Endothelial cell of umbilical vein (primary cell): Measurements from ENCODE around the gene PBX2. TPM values are rescaled to one million over a fixed set of nuclear protein-coding genes. Genes with fewer than 3 reads are reported as not detected.

Source experiments
- BruUV-seq: library from RNA; stranded (reverse); fragments of 400-500 nt; replicated peaks from 2 replicates; lab custom pipeline; 2021; lab: Mats Ljungman, UMichigan
- CTCF ChIA-PET: fragments of 300-600, 350-600 bp; sonication (Branson Sonifier 250); formaldehyde crosslinking; loops from one replicate; lab custom pipeline; 2021; ENCODE audit warnings: antibody characterized with exemption, inconsistent platforms; lab: Charles Lee
- POLR2A ChIA-PET: fragments of 300-600, 350-600 bp; sonication (Branson Sonifier 250); formaldehyde crosslinking; loops from one replicate; lab custom pipeline; 2021; ENCODE audit warnings: antibody characterized with exemption, inconsistent platforms; lab: Charles Lee
- DNase-seq: peaks from one replicate; pipeline ENCODE4 v3.0.0-alpha.2; 2011; ENCODE audit warnings: low read depth, low spot score
- FAIRE-seq: peaks from 2 replicates; lab custom pipeline; 2011; peaks lifted over from hg19 to GRCh38; lab: Jason Lieb, UNC
- H2AFZ ChIP-seq: 2 replicates; pipeline ENCODE4 v1.6.0; 2012; ENCODE audit warnings: low read depth, low read length, control low read depth, inconsistent platforms
- H3K27ac ChIP-seq: 2 replicates; pipeline ENCODE4 v1.5.1; 2011; ENCODE audit warnings: low read depth, mild to moderate bottlenecking, control low read depth, low read length, moderate library complexity; ENCODE audit not compliant: insufficient read depth
- H3K27me3 ChIP-seq, 2 experiments: 2 replicates each; pipeline versions ENCODE4 v1.6.0 to v1.6.1; 2011; ENCODE audit warnings: low read length in 2 of 2, mixed read lengths in 1 of 2; ENCODE audit not compliant: control insufficient read depth in 2 of 2, insufficient read depth in 2 of 2
- H3K36me3 ChIP-seq, 2 experiments: 2 replicates in 1 of 2; 3 replicates in 1 of 2; pipeline ENCODE4 v1.5.1; 2011; ENCODE audit warnings: low read length in 2 of 2, mild to moderate bottlenecking in 1 of 2, moderate library complexity in 1 of 2; ENCODE audit not compliant: control insufficient read depth in 2 of 2, insufficient read depth in 2 of 2; ENCODE audit errors: extremely low read depth in 1 of 2
- H3K4me1 ChIP-seq: 3 replicates; pipeline ENCODE4 v1.5.1; 2011; ENCODE audit warnings: mild to moderate bottlenecking, low read length; ENCODE audit not compliant: control insufficient read depth, insufficient read depth; ENCODE audit errors: extremely low read depth
- H3K4me2 ChIP-seq: 2 replicates; pipeline ENCODE4 v1.6.1; 2011; ENCODE audit warnings: low read length, control low read depth, mixed read lengths; ENCODE audit not compliant: insufficient read depth
- H3K4me3 ChIP-seq, 3 experiments: fragments of 200-600 bp in 1 of 3; sonication (generic), shearing (Covaris generic) in 1 of 3; replicated peaks in 1 of 3; 2 replicates each; pipeline ENCODE4 v1.5.1; 2011 to 2016; ENCODE audit warnings: control low read depth in 3 of 3, low read length in 3 of 3, mild to moderate bottlenecking in 2 of 3, inconsistent platforms in 1 of 3, low read depth in 1 of 3, moderate library complexity in 1 of 3; ENCODE audit not compliant: insufficient read depth in 1 of 3
- H3K79me2 ChIP-seq: 2 replicates; pipeline ENCODE4 v1.6.0; 2012; ENCODE audit warnings: low read length, inconsistent platforms; ENCODE audit not compliant: control insufficient read depth, insufficient read depth
- H3K9ac ChIP-seq: replicated peaks from 2 replicates; pipeline ENCODE3; 2011; ENCODE audit warnings: low read length, control low read depth; ENCODE audit not compliant: insufficient read depth; ENCODE audit errors: extremely low read depth
- H3K9me1 ChIP-seq: replicated peaks from 3 replicates; pipeline ENCODE4 v1.6.0; 2011; ENCODE audit warnings: mild to moderate bottlenecking, low read length; ENCODE audit not compliant: control insufficient read depth, insufficient read depth; ENCODE audit errors: extremely low read depth
- H3K9me3 ChIP-seq: replicated peaks from 2 replicates; pipeline ENCODE4 v1.5.1; 2012; ENCODE audit warnings: low read length, inconsistent platforms; ENCODE audit not compliant: control insufficient read depth, insufficient read depth
- H4K20me1 ChIP-seq: replicated peaks from 2 replicates; pipeline ENCODE3; 2011; ENCODE audit warnings: mild to moderate bottlenecking, low read length; ENCODE audit not compliant: control insufficient read depth, insufficient read depth; ENCODE audit errors: extremely low read depth
- EZH2 ChIP-seq: IDR thresholded peaks from 2 replicates; pipeline ENCODE4 v1.6.1; 2012; ENCODE audit warnings: borderline replicate concordance, low read depth, mild to moderate bottlenecking, moderate library complexity, low read length, inconsistent platforms; ENCODE audit not compliant: severe bottlenecking
- FOS ChIP-seq: IDR thresholded peaks from 2 replicates; pipeline ENCODE4 v1.6.1; 2011; ENCODE audit warnings: mild to moderate bottlenecking, low read length, moderate library complexity, borderline replicate concordance; ENCODE audit not compliant: insufficient read depth
- GATA2 ChIP-seq: IDR thresholded peaks from 2 replicates; pipeline ENCODE4 v1.7.0; 2011; ENCODE audit warnings: low read depth, mild to moderate bottlenecking, moderate library complexity, mixed read lengths, low read length; ENCODE audit not compliant: insufficient read length, insufficient read depth
- JUN ChIP-seq: IDR thresholded peaks from 2 replicates; pipeline ENCODE4 v1.6.1; 2011; ENCODE audit warnings: borderline replicate concordance, low read depth; ENCODE audit not compliant: insufficient read length, insufficient read depth
- MYC ChIP-seq: IDR thresholded peaks from one replicate; pipeline ENCODE4 v1.6.1; 2011; ENCODE audit warnings: mild to moderate bottlenecking, low read depth, low read length
- POLR2A ChIP-seq: IDR thresholded peaks from 2 replicates; pipeline ENCODE4 v1.6.1; 2012; ENCODE audit warnings: low read depth, mild to moderate bottlenecking, control low read depth, low read length
- POLR2AphosphoS5 ChIP-seq: IDR thresholded peaks from 2 replicates; pipeline ENCODE4 v1.6.1; 2012; ENCODE audit warnings: low read depth, mild to moderate bottlenecking, control low read depth, low read length, moderate library complexity; ENCODE audit not compliant: insufficient read depth
- dilution Hi-C: fragments of 300-500 bp; cut with MboI; formaldehyde crosslinking; loops from one replicate; pipeline ENCODE4 v1.15.0; 2019; ENCODE audit warnings: low sequenced_read_pairs; ENCODE audit not compliant: extremely low pct_ligation_motif_present
- intact Hi-C: fragments of 100-400 bp; cut with micrococcal nuclease; formaldehyde crosslinking; loops from one replicate; pipeline ENCODE4 v1.10.0; 2022
- polyA plus RNA-seq, 4 experiments: library from polyadenylated mRNA; depleted of rRNA in 3 of 4; stranded (reverse) in 3 of 4; unstranded in 1 of 4; fragments of >200 nt; gene quantifications; 2 replicates each; pipeline versions ENCODE4 v1.2.1 to v1.2.3, GENCODE V29; 2011 to 2012; ENCODE audit warnings: missing spikeins in 1 of 4
- total RNA-seq: library from RNA; stranded (reverse); gene quantifications from 2 replicates; pipeline ENCODE4 v1.2.3, GENCODE V29; 2021
- TF ChIP-seq, protein P1 (sequence below): IDR thresholded peaks from 2 replicates; pipeline ENCODE4 v1.6.1; 2011; ENCODE audit not compliant: insufficient read depth, insufficient read length
- TF ChIP-seq, protein P2 (sequence below), 2 donors: IDR thresholded peaks; 1 replicate in 1 of 2; 2 replicates in 1 of 2; pipeline ENCODE4 v1.5.1; 2011; ENCODE audit warnings: low read length in 2 of 2, mild to moderate bottlenecking in 2 of 2, moderate library complexity in 2 of 2, control low read depth in 1 of 2, inconsistent platforms in 1 of 2, low read depth in 1 of 2; ENCODE audit not compliant: insufficient read depth in 1 of 2; ENCODE audit errors: extremely low read depth in 1 of 2

Gene PBX2
- total and polyA plus RNA-seq, 2 donors (not counting 3 experiments of a cell fraction or from before 2014, with no cell fraction given) = 82.3 to 100 TPM

DNA sequence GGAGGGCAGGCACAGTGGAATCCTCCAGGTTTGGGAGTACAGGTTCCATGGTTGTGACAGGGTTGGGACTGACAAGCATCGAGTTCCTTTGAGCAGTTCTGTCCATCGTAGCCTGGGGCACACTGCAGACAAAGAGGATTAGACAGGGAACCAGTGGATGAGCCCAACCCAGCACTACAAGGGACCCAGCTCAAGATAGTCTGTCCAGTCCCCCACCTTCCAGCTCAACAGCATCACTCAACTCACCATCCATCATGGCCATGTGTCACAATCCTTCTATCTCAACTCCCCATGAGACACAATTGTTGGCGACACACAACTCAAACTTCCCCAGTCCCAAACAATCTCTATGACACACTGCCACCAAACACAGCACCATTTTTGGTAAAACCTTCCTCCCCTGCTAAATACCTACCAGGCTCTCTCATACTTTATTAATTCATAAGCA, 14.3 kb upstream of the PBX2 start:
- H3K79me2 ChIP-seq = no peaks in the 10 kb centered on the region
- no peaks in the 10 kb centered on the region for H3K9me1 ChIP-seq
- H2AFZ ChIP-seq = no peak overlapping the region
- intact Hi-C loops (no loop called here), dilution Hi-C loops (no loop called here)
- CTCF ChIA-PET = no interaction called here
- H3K27ac ChIP-seq = no peak overlapping the region
- peaks cover 7 to 12% of the 10 kb centered on the region in 2 experiments for H3K36me3 ChIP-seq
- H3K4me1 ChIP-seq = no peaks in the 10 kb centered on the region
- DNase-seq = no peak
- no peaks in the 10 kb centered on the region for H4K20me1 ChIP-seq
- POLR2A ChIA-PET = no interaction called here
- no peak for FAIRE-seq
- no TSS peak for BruUV-seq
- TF ChIP-seq EZH2 = no peak
- no peak for TF ChIP-seq FOS
- TF ChIP-seq POLR2A = no peak
- TF ChIP-seq GATA2 = no peak
- TF ChIP-seq JUN = no peak
- TF ChIP-seq, protein P1, sequence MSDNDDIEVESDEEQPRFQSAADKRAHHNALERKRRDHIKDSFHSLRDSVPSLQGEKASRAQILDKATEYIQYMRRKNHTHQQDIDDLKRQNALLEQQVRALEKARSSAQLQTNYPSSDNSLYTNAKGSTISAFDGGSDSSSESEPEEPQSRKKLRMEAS = no peak
- TF ChIP-seq, protein P2, sequence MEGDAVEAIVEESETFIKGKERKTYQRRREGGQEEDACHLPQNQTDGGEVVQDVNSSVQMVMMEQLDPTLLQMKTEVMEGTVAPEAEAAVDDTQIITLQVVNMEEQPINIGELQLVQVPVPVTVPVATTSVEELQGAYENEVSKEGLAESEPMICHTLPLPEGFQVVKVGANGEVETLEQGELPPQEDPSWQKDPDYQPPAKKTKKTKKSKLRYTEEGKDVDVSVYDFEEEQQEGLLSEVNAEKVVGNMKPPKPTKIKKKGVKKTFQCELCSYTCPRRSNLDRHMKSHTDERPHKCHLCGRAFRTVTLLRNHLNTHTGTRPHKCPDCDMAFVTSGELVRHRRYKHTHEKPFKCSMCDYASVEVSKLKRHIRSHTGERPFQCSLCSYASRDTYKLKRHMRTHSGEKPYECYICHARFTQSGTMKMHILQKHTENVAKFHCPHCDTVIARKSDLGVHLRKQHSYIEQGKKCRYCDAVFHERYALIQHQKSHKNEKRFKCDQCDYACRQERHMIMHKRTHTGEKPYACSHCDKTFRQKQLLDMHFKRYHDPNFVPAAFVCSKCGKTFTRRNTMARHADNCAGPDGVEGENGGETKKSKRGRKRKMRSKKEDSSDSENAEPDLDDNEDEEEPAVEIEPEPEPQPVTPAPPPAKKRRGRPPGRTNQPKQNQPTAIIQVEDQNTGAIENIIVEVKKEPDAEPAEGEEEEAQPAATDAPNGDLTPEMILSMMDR (IDR thresholded peaks at IDR 0.05; ENCODE audit: extremely low read depth in 1 of 2, insufficient read depth in 1 of 2, low read depth in 1 of 2, low read length in 2 of 2) = no peak
- TF ChIP-seq MYC = no peak
- no peak for TF ChIP-seq POLR2AphosphoS5
- no peaks in the 10 kb centered on the region for H3K9me3 ChIP-seq
- no peak overlapping the region for H3K4me2 ChIP-seq
- H3K27me3 ChIP-seq = no peaks in the 10 kb centered on the region
- no peak overlapping the region for H3K9ac ChIP-seq
- no peak overlapping the region for H3K4me3 ChIP-seq
